Immature natural killer cell (primary cell): ENCODE results near the gene SHROOM3. TPM values are rescaled to one million over a fixed set of nuclear protein-coding genes. Genes with fewer than 3 reads are reported as not detected.

Source experiments
- DNase-seq, 3 donors: peaks; one replicate each; pipeline ENCODE4 v3.0.0; 2022; ENCODE audit warnings: mixed read lengths in 1 of 3
- H3K27ac Mint-ChIP-seq, 6 donors: one replicate each; pipeline ENCODE4 v1.8.0; 2020; ENCODE audit warnings: mixed read lengths in 6 of 6, mild to moderate bottlenecking in 5 of 6, inconsistent platforms in 4 of 6, moderate library complexity in 3 of 6
- H3K27me3 Mint-ChIP-seq, 3 donors: one replicate each; pipeline ENCODE4 v1.8.0; 2020 to 2021; ENCODE audit warnings: low read depth in 3 of 3, mild to moderate bottlenecking in 3 of 3, mixed read lengths in 3 of 3, moderate library complexity in 3 of 3, inconsistent platforms in 1 of 3
- H3K36me3 Mint-ChIP-seq, 3 donors: one replicate each; pipeline ENCODE4 v1.8.0; 2020; ENCODE audit warnings: mixed read lengths in 3 of 3, inconsistent platforms in 2 of 3, mild to moderate bottlenecking in 2 of 3
- H3K4me1 Mint-ChIP-seq, 2 donors: one replicate each; pipeline ENCODE4 v1.8.0; 2020; ENCODE audit warnings: inconsistent platforms in 2 of 2, mild to moderate bottlenecking in 2 of 2, mixed read lengths in 2 of 2, moderate library complexity in 1 of 2
- H3K4me3 Mint-ChIP-seq, 5 donors: one replicate each; pipeline ENCODE4 v1.8.0; 2020; ENCODE audit warnings: mild to moderate bottlenecking in 5 of 5, mixed read lengths in 5 of 5, inconsistent platforms in 3 of 5, moderate library complexity in 3 of 5
- H3K9me3 Mint-ChIP-seq, 6 donors: one replicate each; pipeline ENCODE4 v1.8.0; 2020; ENCODE audit warnings: mild to moderate bottlenecking in 6 of 6, mixed read lengths in 6 of 6, inconsistent platforms in 4 of 6, moderate library complexity in 3 of 6
- polyA plus RNA-seq, 3 donors: library from polyadenylated mRNA; unstranded; fragments of 300-500 nt; fragmentation: Illumina TruSeq; gene quantifications; one replicate each; pipeline ENCODE4 v1.2.3, GENCODE V29; 2021

SHROOM3 gene
- polyA plus RNA-seq, 3 donors from 2014 or later, result not detected

GRCh38 chr4:76823495-76823894 is 388.5 kb downstream of the SHROOM3 start:
- H3K4me1 Mint-ChIP-seq, result no peaks in the 10 kb centered on the region
- peaks cover 0 to 9% (median 2%) of the 10 kb centered on the region in 3 donors for H3K27me3 Mint-ChIP-seq
- no peaks in the 10 kb centered on the region for H3K36me3 Mint-ChIP-seq
- H3K9me3 Mint-ChIP-seq, result peaks cover 0 to 13% (median 5%) of the 10 kb centered on the region in 6 donors
- H3K4me3 Mint-ChIP-seq, result no peak overlapping the region
- no peak overlapping the region for H3K27ac Mint-ChIP-seq
- DNase-seq, result no peak

- Mint-ChIP-seq H3K4me3 (no peak overlapping the region), H3K27ac (no peak overlapping the region), H3K9me3 (peaks cover 0 to 6% (median 0%) of the 10 kb centered on the region in 6 donors), H3K4me1 (no peaks in the 10 kb centered on the region), H3K36me3 (no peaks in the 10 kb centered on the region), H3K27me3 (no peaks in the 10 kb centered on the region)
- DNase-seq, result no peak
Observed at GRCh38 chr4:76830612-76830963, 395.6 kb downstream of the SHROOM3 start.

GRCh38 chr4:76830964-76831703 is 396.1 kb downstream of the SHROOM3 start:
- no peaks in the 10 kb centered on the region for H3K4me1 Mint-ChIP-seq
- no peaks in the 10 kb centered on the region for H3K27me3 Mint-ChIP-seq
- no peak for DNase-seq
- no peak overlapping the region for H3K4me3 Mint-ChIP-seq
- no peaks in the 10 kb centered on the region for H3K36me3 Mint-ChIP-seq
- H3K9me3 Mint-ChIP-seq, result peaks cover 0 to 6% (median 0%) of the 10 kb centered on the region in 6 donors
- no peak overlapping the region for H3K27ac Mint-ChIP-seq

GRCh38 chr4:76831711-76832373 is 396.8 kb downstream of the SHROOM3 start:
- H3K4me1 Mint-ChIP-seq, result no peaks in the 10 kb centered on the region
- H3K36me3 Mint-ChIP-seq, result no peaks in the 10 kb centered on the region
- H3K27ac Mint-ChIP-seq, result no peak overlapping the region
- peaks cover 0 to 6% (median 0%) of the 10 kb centered on the region in 6 donors for H3K9me3 Mint-ChIP-seq
- H3K27me3 Mint-ChIP-seq, result no peaks in the 10 kb centered on the region
- H3K4me3 Mint-ChIP-seq, result no peak overlapping the region
- no peak for DNase-seq

Other genes starting within 250 kb of the SHROOM3 start
- gene SCARB2, start 221.4 kb upstream of the SHROOM3 start, polyA plus RNA-seq, result 10 to 100 TPM in 2 of 3 donors, 1 to 10 TPM in 1; 8.8 to 17.1 (median 16.4) TPM
- not detected for gene FAM47E, start 183.5 kb upstream of the SHROOM3 start, polyA plus RNA-seq
- 1 to 10 TPM in 1 of 3 donors, under 1 TPM in 2; 0.89 to 2.1 (median 0.91) TPM for gene STBD1, start 128.5 kb upstream of the SHROOM3 start, polyA plus RNA-seq
- gene CCDC158, start 14.1 kb upstream of the SHROOM3 start, polyA plus RNA-seq, result not detected